Lower leg skin (tissue), 4 donors: ENCODE results near the gene CHRM4. TPM values are rescaled to one million over a fixed set of nuclear protein-coding genes. Genes with fewer than 3 reads are reported as not detected.

Source experiments
- DNase-seq, 2 donors: peaks; one replicate each; pipeline ENCODE4 v3.0.0-alpha.2; 2019; ENCODE audit warnings: low spot score in 2 of 2
- H3K4me3 ChIP-seq: fragments of 200-600 bp; sonication (generic); 2 replicates; pipeline ENCODE4 v1.5.1; 2017; ENCODE audit warnings: mild to moderate bottlenecking, low read depth; ENCODE audit not compliant: poor library complexity, severe bottlenecking
- CTCF ChIP-seq, 3 donors: fragments of 450-650 bp; IDR thresholded peaks; one replicate each; pipeline ENCODE4 v1.5.1; 2016; ENCODE audit warnings: antibody characterized with exemption in 3 of 3, mild to moderate bottlenecking in 3 of 3, moderate library complexity in 2 of 3
- POLR2A ChIP-seq, 2 donors: fragments of 450-650 bp; IDR thresholded peaks; one replicate each; pipeline ENCODE4 v1.6.1; 2016 to 2017; ENCODE audit warnings: antibody characterized with exemption in 2 of 2, mild to moderate bottlenecking in 1 of 2, moderate library complexity in 1 of 2
- WGBS, 2 donors: methylation state at CpG; one replicate each; pipeline ENCODE4 v1.1.5; 2018; 5-methylcytosine and 5-hydroxymethylcytosine counted together
- intact Hi-C: fragments of 100-400 bp; cut with DNase I; formaldehyde crosslinking; loops from one replicate; pipeline ENCODE4 v1.15.0; 2023; ENCODE audit warnings: low total_unique reads
- total RNA-seq, 4 donors: library from RNA; depleted of rRNA; stranded (reverse); fragments of >200 nt; gene quantifications; one replicate each; pipeline ENCODE4 v1.1.0, GENCODE V29; 2016

The CHRM4 gene
- total RNA-seq, 4 donors from 2014 or later: 1.2 to 8.1 (median 3.3) TPM

DNA sequence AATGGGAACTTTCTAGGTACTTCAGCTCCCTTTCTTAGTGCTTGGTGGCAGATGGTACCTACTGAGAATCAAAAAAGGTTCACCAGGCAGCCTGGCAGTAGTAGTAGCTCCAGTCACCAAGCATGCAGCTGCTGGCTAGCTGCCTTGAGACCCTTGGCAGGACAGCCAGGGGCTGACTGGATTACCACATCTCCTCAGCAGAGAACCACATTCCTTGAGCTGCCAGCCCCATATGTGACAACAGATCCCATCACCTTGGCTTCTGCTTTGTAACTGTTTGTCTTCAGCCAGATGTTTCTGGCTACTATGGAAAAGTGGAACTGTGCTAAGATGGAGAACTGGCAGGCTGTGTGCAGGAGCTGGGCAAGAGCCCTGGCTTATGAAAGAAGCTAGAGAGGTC, 39.6 kb upstream of the CHRM4 start:
- H3K4me3 ChIP-seq: no peak overlapping the region
- no peak for TF ChIP-seq CTCF (IDR thresholded peaks at IDR 0.05)
- no peak for TF ChIP-seq POLR2A (IDR thresholded peaks at IDR 0.05)
- intact Hi-C loops: no loop called here
- no peak for DNase-seq

DNA sequence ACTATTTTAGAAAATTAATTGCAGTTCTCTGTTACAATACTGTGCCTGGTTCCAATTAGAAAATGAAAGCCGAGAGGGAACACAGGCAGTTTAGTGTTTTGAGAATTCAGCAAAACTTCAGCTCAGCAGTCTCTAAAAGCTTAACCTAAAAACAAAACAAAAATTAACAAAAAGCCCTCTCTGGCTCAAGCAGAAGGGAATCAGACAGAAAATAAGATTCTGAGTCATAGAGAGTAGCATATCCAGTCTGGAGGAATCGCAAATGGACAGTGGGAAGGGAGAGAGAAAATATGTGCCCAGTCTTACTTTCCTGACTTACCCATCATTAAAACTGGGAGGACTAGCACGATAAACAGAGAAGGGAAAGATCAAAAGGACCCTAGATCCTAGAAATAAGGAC, 38.1 kb upstream of the CHRM4 start:
- TF ChIP-seq POLR2A (IDR thresholded peaks at IDR 0.05): no peak
- TF ChIP-seq CTCF (IDR thresholded peaks at IDR 0.05): no peak

GRCh38 chr11:46427364-46427763, 35.8 kb upstream of the CHRM4 start:
- WGBS, 2 donors: 90 to 92% methylated on average over 9 of the region's 9 CpGs
- intact Hi-C loops: no loop called here
- TF ChIP-seq CTCF (IDR thresholded peaks at IDR 0.05): no peak
- TF ChIP-seq POLR2A (IDR thresholded peaks at IDR 0.05): no peak
- no peak for DNase-seq
- no peak overlapping the region for H3K4me3 ChIP-seq

More for the DNA sequence above, 38.1 kb upstream of the CHRM4 start:
- no peak overlapping the region for H3K4me3 ChIP-seq
- intact Hi-C loops: no loop called here
- no peak for DNase-seq
- 65 to 69% methylated on average over 3 of the region's 3 CpGs for WGBS, 2 donors

- DNase-seq: no peak
- TF ChIP-seq POLR2A (IDR thresholded peaks at IDR 0.05) (no peak), CTCF (IDR thresholded peaks at IDR 0.05) (no peak)
- no peak overlapping the region for H3K4me3 ChIP-seq
- intact Hi-C loops: no loop called here
- 81 to 84% methylated on average over 4 of the region's 4 CpGs for WGBS, 2 donors
Observed at GRCh38 chr11:46426233-46426991, 34.8 kb upstream of the CHRM4 start.

GRCh38 chr11:46422588-46422987, 31.0 kb upstream of the CHRM4 start:
- no peak overlapping the region for H3K4me3 ChIP-seq
- 77 to 87% methylated on average over 7 of the region's 7 CpGs for WGBS, 2 donors
- intact Hi-C loops: no loop called here
- DNase-seq: no peak
- TF ChIP-seq POLR2A (IDR thresholded peaks at IDR 0.05) (no peak), CTCF (IDR thresholded peaks at IDR 0.05) (no peak)
